Pons (tissue), 1 donor: ENCODE data around the gene RANBP9.

Experiments used
- DNase-seq: peaks from one replicate; pipeline ENCODE4 v3.0.0-alpha.2; 2016; ENCODE audit warnings: low spot score

The RANBP9 gene

DNA sequence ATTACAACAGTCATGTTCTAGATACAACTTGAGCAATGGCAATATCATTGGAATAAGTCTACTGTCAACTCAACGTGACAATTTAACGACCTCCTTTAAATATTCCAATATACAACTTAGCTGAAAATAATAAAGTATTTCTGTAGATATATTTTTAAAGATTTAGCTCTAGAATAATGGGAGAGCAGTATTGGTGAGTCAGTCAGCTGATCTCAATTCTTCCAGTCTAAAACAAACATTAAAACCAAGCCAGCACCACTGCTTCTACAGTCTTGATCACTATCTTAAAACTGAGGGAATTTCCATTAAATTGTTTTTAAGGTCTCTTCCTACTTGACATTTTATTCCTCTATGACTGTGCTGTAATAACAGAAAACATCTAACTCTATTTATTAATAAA is 58.3 kb downstream of the RANBP9 start:
- no peak for DNase-seq

- DNase-seq: no peak
These were observed 62.2 kb downstream of the RANBP9 start for GRCh38 chr6:13649393-13649792.

DNA sequence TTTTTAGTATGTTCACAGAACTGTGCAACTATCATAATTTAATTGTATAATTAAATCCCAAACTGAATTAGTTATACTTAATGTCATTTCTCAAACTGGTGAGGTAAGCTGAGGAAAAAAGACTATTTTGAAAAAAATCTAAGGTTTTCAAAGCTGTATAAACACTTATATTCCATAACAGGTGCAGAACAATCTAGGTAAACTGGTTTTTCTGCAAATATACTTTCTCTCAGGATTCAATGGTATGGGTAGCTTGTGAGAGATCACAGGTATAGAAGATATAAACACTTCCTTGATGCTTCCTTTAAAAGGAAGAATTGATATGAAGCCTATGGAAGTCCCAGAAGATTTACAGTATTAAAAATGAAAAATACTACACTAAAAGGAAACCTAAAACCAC is 62.8 kb downstream of the RANBP9 start:
- no peak for DNase-seq

DNA sequence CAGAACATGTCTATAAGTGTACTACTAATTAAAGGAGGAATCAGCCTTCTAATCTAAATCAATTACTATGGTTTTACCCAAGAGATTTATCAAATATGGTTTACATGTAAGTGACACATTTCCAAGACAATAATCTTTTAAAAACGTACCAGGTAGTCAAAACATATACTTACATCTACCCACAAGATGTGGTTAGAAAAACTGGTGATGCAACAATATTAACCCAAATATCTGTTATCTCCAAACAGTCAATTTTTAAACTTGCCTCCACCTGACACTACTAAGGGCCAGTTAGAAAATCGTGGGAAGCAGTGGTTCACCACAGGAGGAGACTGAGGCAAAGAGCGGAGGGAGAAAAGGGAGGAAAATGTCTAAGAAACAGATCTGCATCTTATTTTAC is 68.5 kb downstream of the RANBP9 start:
- DNase-seq: no peak

DNA sequence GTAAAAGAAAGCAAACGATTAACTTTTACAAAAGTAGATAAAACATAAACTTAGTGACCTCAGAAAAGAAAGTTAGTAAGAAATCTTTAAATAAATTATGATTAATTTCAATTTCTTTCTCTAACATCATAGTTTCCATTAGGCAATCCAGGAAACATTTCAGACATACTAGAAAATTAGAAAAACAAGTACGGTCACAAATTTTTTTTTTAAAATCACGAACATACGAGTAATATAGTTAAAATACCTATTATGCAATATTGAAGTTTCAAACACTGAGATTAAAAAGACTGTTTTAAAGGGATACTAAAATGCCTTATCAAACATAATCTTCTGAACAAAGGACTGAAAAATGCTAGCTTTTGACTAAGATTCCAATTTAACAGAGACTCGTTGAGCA is 70.3 kb downstream of the RANBP9 start:
- no peak for DNase-seq

DNA sequence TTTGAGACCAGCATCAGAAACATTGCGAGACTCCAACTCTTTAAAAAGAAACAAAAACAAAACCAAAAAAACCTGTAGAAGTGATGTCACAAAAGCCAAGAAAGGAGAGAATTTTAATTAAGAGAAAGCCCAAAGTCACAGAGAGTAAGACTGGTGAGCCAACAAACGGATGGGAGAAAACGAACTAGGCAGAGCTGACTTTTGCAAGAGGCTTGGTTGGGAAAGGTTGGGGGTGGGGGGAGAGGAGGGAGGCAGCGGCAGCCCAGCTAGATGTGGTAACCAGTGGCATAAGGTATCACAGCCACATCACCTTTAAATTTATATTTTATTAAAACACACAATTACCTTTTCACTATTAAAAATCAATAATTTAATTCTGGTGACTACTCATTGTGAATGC is 73.0 kb downstream of the RANBP9 start:
- no peak for DNase-seq

- DNase-seq: no peak
These were observed 73.6 kb downstream of the RANBP9 start for GRCh38 chr6:13638014-13638413.

DNA sequence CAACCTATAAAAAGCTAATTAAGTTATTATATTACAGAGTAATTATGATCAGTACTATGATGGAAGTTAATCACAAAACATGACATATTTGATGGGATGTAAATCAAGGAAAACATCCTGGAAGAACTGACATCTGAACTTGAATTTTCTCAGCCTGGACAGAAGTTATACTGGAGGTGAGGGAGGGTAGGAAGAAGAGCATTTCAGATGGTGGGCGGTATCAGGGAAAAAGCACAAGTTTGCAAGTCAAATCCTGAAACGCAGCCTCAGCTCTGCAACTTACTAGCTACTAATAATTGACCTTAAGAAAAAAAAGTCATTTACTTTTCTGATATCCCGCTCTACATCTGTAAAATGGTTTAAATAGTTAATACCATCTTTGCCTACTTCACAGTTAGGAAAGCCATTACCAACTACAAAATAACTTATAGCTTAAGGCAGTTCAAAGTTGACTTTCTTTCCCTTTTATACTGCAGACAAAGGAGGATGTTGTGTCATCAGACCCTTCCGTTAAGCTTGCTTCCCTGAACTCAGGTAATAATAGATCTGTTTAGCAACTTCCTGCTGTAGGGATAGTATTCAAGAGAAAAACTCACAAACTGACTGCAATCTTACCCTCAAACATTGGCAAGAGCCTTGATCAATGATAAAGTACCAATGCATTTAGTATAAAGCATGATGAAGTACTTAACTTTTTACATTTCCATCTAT is 75.5 kb downstream of the RANBP9 start:
- peak; percentile 53 for DNase-seq

DNA sequence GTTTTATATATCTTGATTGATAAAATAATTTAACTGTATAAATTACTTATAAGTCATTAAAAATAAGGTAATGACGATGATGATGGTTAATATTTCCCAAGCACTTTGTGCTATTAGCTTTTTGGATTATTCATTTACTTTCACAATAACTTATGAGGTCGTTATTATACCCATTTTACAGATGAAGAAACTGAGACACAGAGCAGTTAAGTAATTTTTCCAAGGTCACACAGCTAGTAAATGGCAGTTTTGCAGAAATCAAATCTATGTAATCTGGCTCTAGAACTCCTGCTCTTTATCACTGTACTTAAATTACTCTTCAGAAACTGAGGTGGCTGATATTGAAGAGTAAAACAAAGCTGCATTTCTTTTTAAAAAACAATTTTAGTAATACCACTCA is 78.3 kb downstream of the RANBP9 start:
- no peak for DNase-seq

DNA sequence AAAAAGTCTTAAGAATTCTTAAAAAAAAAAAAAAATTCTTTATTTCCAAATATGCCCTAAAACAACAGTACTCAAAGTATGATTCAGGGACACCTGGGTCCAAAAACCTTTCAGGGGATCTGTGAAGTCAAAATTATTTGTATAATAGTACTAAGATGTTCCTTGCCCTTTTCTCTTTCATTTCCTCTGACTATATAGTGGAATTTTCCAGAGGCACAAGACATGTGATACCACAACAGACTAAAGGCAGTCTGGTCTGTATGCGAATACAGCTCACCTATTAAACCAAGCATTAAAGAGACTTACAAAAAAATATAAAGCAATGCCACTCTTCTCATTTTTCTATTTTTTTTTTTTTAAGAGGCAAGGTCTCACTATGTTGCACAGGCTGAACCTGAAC is 81.1 kb downstream of the RANBP9 start:
- no peak for DNase-seq

- no peak for DNase-seq
These were observed 82.0 kb downstream of the RANBP9 start for GRCh38 chr6:13629459-13630116.

GRCh38 chr6:13624871-13625288 is 86.8 kb downstream of the RANBP9 start:
- no peak for DNase-seq

- no peak for DNase-seq
These were observed 94.6 kb downstream of the RANBP9 start for GRCh38 chr6:13617066-13617465.

DNA sequence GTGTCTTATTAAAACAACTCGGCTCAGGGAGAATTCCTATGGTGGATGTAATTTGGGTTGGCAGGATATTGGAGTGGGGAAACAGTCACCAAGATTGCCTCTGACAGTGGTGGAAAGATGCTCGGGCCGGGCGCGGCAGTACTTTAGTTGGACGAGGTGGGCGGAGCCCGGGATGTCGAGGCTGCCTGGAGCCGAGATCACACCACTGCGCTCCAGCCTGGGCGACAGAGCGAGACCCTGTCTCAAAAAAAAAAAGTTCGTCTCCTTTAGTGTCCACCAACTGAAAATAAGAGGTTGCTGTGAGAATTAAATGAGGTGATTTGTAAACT is 95.9 kb downstream of the RANBP9 start:
- DNase-seq: no peak

GRCh38 chr6:13614926-13615791 is 96.5 kb downstream of the RANBP9 start, which contains the start of gene NOL7:
NOL7 (plus strand) TSS chr6:13615335; CDS start chr6:13615359, 24 bp downstream.
- DNase-seq: peak; percentile 97

DNA sequence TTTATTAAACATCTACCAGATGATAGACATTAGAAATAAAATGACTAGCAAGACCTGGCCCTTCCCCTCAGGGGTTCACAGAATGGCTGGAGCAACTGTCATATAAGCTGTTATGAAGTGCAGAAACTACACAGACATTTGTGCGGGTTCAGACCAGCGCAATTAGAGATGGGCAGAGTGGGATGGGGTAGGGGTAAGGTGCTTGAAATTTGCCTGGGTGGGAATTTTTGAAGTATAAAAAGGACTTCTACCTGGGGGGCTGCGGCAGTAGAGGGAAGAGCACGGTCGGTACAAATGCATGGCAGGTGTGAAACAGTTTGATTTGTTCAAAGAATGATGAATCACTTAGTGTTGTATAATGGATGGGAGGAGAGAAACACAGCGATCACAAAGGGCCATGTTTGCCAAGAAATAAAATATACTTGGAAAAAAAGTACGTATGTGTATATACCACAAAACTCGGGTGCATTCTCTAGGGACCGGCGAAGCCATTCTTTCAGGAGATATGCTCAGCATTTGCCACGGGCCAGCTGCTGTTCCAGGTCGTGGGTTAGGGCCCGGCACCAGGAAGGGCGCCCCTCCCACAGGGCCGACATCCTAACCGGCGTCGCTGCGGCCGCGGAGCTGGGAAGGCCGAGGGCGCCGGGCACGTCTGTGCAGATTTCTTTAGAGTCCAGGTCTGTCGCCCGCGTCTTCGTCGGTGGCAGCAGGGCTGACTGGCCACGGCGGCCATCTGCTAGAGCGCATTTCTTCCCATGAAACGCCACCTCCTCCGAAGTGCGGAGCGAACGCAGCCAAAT is 97.3 kb downstream of the RANBP9 start:
- no peak for DNase-seq

DNA sequence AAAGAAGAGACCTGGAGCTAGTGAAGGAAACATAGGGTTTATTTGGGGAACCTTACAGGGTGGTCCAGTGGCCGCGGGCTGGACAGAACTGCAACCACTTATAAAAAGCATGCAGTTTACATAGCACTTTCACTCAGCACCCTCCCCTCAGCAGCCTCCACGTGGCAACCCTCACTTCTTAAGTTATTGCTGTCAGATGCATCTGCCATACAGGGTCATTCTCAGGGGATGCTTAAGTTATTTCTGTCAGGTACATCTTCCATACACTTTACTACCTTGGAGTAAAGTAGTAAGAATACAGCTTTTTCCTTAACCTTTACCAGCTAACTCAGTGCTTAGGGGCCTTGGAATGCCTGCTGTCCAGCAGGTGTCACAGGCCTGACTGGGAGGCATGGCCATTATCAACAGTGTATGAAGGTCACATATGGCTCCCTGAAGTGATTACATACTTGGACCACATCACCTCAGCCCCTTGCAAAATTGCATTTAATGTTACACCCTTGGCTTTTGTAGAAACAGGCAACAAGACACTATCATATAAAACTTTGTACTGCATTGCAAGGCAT is 98.5 kb downstream of the RANBP9 start:
- DNase-seq: no peak

GRCh38 chr6:13611715-13612114 is 99.9 kb downstream of the RANBP9 start:
- no peak for DNase-seq

DNA sequence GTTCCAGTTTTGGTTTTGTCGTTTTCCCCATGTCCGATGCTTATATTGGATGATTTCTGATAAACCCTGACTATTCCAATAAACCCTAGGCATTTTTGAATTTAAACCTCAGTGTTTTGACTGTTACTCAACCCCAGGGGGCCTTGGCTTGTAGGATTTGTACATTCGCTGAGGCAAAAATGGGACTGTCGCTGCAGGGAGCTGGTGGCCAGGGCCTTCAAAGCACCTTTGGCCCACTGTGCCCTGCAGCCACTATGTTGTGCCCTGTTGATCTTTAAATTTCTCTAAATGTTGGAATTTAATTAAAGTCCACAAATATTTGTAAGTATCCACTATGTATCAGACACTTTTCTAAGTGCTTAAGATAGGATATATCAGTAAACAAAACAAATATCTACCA is 106.0 kb downstream of the RANBP9 start:
- no peak for DNase-seq

DNA sequence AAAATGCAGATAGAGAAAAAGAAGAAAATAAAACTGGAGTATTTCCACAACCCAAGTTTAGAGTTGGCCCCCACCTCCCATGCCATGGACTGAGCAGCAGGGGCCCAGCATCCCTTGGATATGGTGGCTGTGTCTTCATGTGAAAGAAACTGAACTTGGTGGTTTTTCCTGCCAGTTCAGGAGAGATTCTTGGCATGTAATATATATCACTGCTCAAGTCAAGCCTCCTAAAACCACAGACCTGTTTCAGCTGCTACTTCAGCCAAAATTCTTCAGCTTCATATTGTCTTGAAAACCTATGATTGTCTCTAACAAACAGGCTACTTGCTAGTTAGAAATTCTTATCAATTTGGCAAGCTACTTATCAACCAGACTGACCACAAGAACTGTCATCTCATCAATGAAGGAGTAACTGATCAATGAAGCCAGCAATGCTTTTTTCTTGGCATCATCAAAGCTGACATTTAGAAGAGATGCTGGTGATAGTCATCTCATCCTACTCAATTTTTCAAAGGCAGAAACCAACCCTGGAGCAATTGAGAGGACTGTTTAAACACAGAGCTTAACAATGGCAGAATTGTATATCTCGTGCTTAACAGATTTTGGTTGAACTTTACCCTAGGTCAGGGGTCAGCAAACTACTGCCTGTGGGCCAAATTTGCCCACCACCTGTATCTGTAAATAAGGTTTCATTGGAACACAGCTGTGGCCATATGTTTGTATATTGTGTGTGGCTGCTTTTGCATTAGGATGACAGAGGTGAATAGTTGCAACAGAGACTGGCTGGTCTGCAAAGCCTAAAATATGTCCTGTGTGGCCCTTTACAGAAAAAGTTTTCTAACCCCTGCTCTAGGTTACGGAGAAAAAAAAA is 106.9 kb downstream of the RANBP9 start:
- no peak for DNase-seq

DNA sequence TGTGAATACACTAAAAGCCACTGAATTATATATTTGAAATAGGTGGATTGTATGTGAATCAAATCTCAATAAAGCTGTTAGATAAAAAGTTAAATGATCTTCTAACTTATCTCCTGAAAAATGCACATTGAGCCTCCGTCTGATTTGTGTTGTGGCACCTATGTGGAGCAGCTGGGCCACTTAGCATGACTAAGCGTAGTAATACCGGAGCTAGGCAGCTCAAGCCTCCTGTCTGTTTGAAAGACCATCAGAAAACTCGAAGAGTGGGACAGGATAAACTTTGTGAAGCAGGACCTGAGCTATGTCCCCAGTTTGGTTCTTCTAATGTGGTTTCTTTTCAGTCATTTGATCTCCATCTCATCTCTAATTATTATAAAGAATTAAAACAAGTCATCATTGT is 107.5 kb downstream of the RANBP9 start:
- DNase-seq: no peak
